HepG2 (cell line): ENCODE results near the gene ADD2. TPM values are rescaled to one million over a fixed set of nuclear protein-coding genes. Genes with fewer than 3 reads are reported as not detected.

Experiments used
- ATAC-seq: fragments of 200-7000 bp; cut with Tn5 transposase; 3 replicates; pipeline ENCODE4 v1.9.1; 2020; ENCODE audit warnings: mild to moderate bottlenecking, moderate library complexity
- BruUV-seq: library from RNA; stranded (reverse); fragments of 400-500 nt; replicated peaks from 2 replicates; lab custom pipeline; 2021; lab: Mats Ljungman, UMichigan
- CTCF ChIA-PET: fragments of 300-600 bp; formaldehyde crosslinking; extraction: SDS; loops from one replicate; lab custom pipeline; 2021; ENCODE audit warnings: low total read pairs, inconsistent platforms, low intra/inter-chr PET ratio; lab: Yijun Ruan, JAX
- POLR2A ChIA-PET: fragments of 350-600 bp; sonication (Branson Sonifier 250); formaldehyde crosslinking; loops from one replicate; lab custom pipeline; 2020; ENCODE audit warnings: antibody characterized with exemption, inconsistent platforms; lab: Yijun Ruan, JAX
- DNase-seq: peaks from one replicate; pipeline ENCODE4 v3.0.0-alpha.2; 2015; ENCODE audit warnings: low spot score
- FAIRE-seq: peaks from 3 replicates; lab custom pipeline; 2011; peaks lifted over from hg19 to GRCh38; lab: Jason Lieb, UNC
- H2AFZ ChIP-seq: one replicate; pipeline ENCODE4 v1.6.1; 2011; ENCODE audit warnings: low read length, inconsistent platforms
- H3K27ac ChIP-seq: fragments of 300-600 bp; 3 replicates; pipeline ENCODE4 v1.8.0; 2011; ENCODE audit warnings: mixed run types, mild to moderate bottlenecking, mixed read lengths, low read length, inconsistent platforms; ENCODE audit not compliant: insufficient read depth; ENCODE audit errors: extremely low read length
- H3K27me3 ChIP-seq, 2 experiments: fragments of 200-600 bp in 1 of 2; 2 replicates in 1 of 2; 3 replicates in 1 of 2; pipeline versions ENCODE4 v1.6.0 to v1.8.0; 2011; ENCODE audit warnings: low read length in 2 of 2, mild to moderate bottlenecking in 2 of 2, moderate library complexity in 2 of 2, inconsistent platforms in 1 of 2; ENCODE audit not compliant: insufficient read depth in 2 of 2, control insufficient read depth in 1 of 2
- H3K36me3 ChIP-seq, 2 experiments: fragments of 200-600 bp in 1 of 2; replicated peaks in 1 of 2; 2 replicates in 1 of 2; 3 replicates in 1 of 2; pipeline versions ENCODE4 v1.5.1 to v1.8.0; 2011; ENCODE audit warnings: low read length in 2 of 2, inconsistent platforms in 1 of 2; ENCODE audit not compliant: insufficient read depth in 2 of 2, control insufficient read depth in 1 of 2
- H3K4me1 ChIP-seq: 2 replicates; pipeline ENCODE4 v1.5.1; 2012; ENCODE audit warnings: low read length, inconsistent platforms; ENCODE audit not compliant: insufficient read depth
- H3K4me2 ChIP-seq: 2 replicates; pipeline ENCODE4 v1.6.0; 2011; ENCODE audit warnings: low read depth, low read length, inconsistent platforms
- H3K4me3 ChIP-seq, 3 experiments: fragments of 200-600 bp in 1 of 3; sonication (generic), shearing (Covaris generic) in 1 of 3; replicated peaks in 1 of 3; 2 replicates each; pipeline ENCODE4 v1.5.1; 2011 to 2016; ENCODE audit warnings: low read length in 3 of 3, inconsistent platforms in 2 of 3, low read depth in 2 of 3, mild to moderate bottlenecking in 2 of 3, control low read depth in 1 of 3, mixed read lengths in 1 of 3; ENCODE audit not compliant: insufficient read depth in 1 of 3
- H3K79me2 ChIP-seq: one replicate; pipeline ENCODE4 v1.6.1; 2011; ENCODE audit warnings: low read length, inconsistent platforms; ENCODE audit not compliant: insufficient read depth
- H3K9ac ChIP-seq: 2 replicates; pipeline ENCODE4 v1.6.0; 2011; ENCODE audit warnings: mild to moderate bottlenecking, low read depth, low read length, inconsistent platforms; ENCODE audit not compliant: insufficient read depth
- H3K9me3 ChIP-seq: 2 replicates; pipeline ENCODE4 v1.5.1; 2012; ENCODE audit warnings: mild to moderate bottlenecking, low read length
- H4K20me1 ChIP-seq: 2 replicates; pipeline ENCODE4 v1.6.0; 2011; ENCODE audit warnings: inconsistent platforms, mild to moderate bottlenecking, low read length, moderate library complexity; ENCODE audit not compliant: insufficient read depth
- ATM ChIP-seq: fragments of 450-650 bp; IDR thresholded peaks from 2 replicates; pipeline ENCODE4 v1.7.1; 2017; ENCODE audit warnings: mild to moderate bottlenecking, borderline replicate concordance
- CBFB ChIP-seq: sonication (generic); formaldehyde crosslinking; IDR thresholded peaks from 2 replicates; pipeline ENCODE4 v1.4.0; 2020; ENCODE audit warnings: missing genetic modification reagents
- ELF4 ChIP-seq: sonication (generic); formaldehyde crosslinking; IDR thresholded peaks from 2 replicates; pipeline ENCODE4 v1.5.0; 2020; ENCODE audit warnings: missing genetic modification reagents, mild to moderate bottlenecking, moderate library complexity, borderline replicate concordance
- FOXA3 ChIP-seq: IDR thresholded peaks from 2 replicates; pipeline ENCODE4 v1.6.1; 2016; ENCODE audit warnings: missing genetic modification reagents, missing compliant biosample characterization
- HOXA3 ChIP-seq: sonication (generic); formaldehyde crosslinking; IDR thresholded peaks from 2 replicates; pipeline ENCODE4 v1.5.0; 2020; ENCODE audit warnings: missing genetic modification reagents
- XRCC5 ChIP-seq: fragments of 200-400 bp; formaldehyde crosslinking; optimal IDR thresholded peaks from 2 replicates; pipeline ENCODE3; 2017; ENCODE audit warnings: mild to moderate bottlenecking, low read length
- ZFP41 ChIP-seq: sonication (generic); formaldehyde crosslinking; IDR thresholded peaks from 2 replicates; pipeline ENCODE4 v1.4.0; 2020; ENCODE audit warnings: mild to moderate bottlenecking, missing genetic modification reagents, borderline replicate concordance
- ZMAT3 ChIP-seq: sonication (generic); formaldehyde crosslinking; conservative IDR thresholded peaks from 2 replicates; pipeline ENCODE4 v1.7.0; 2021; ENCODE audit warnings: missing genetic modification reagents
- ZNF510 ChIP-seq: sonication (generic); formaldehyde crosslinking; IDR thresholded peaks from 2 replicates; pipeline ENCODE4 v1.4.0; 2020; ENCODE audit warnings: low read depth, mild to moderate bottlenecking, missing genetic modification reagents
- ZNF563 ChIP-seq: sonication (generic); formaldehyde crosslinking; IDR thresholded peaks from 2 replicates; pipeline ENCODE4 v1.8.0; 2022; ENCODE audit warnings: mild to moderate bottlenecking, moderate library complexity, missing genetic modification reagents
- ZNF629 ChIP-seq: sonication (generic); formaldehyde crosslinking; conservative IDR thresholded peaks from 2 replicates; pipeline ENCODE4 v1.5.0; 2020; ENCODE audit warnings: missing genetic modification reagents
- ZNF775 ChIP-seq: sonication (generic); formaldehyde crosslinking; IDR thresholded peaks from 2 replicates; pipeline ENCODE4 v1.4.0; 2020; ENCODE audit warnings: missing genetic modification reagents, mild to moderate bottlenecking, moderate library complexity, borderline replicate concordance
- WGBS: methylation state at CpG from one replicate; pipeline ENCODE4 v1.1.6; 2017; ENCODE audit warnings: low lambda C conversion rate; 5-methylcytosine and 5-hydroxymethylcytosine counted together
- in situ Hi-C: cut with HindIII; loops from 2 replicates; pipeline ENCODE4 v1.10.0; 2017; ENCODE audit warnings: low pct_unique_long_range_greater_than_20kb; ENCODE audit not compliant: extremely low pct_ligation_motif_present
- intact Hi-C: fragments of 100-400 bp; cut with micrococcal nuclease; formaldehyde crosslinking; loops from one replicate; pipeline ENCODE4 v1.10.0; 2022; ENCODE audit not compliant: unreplicated experiment
- polyA plus RNA-seq, 8 experiments: library from polyadenylated mRNA; depleted of rRNA in 3 of 8; stranded (reverse) in 7 of 8; unstranded in 1 of 8; fragments of >200 nt; fragmentation: Illumina TruSeq in 4 of 8; extraction: Trizol in 4 of 8; gene quantifications; 2 replicates each; pipeline versions ENCODE4 v1.2.1 to v1.2.3, GENCODE V29; 2011 to 2016; ENCODE audit warnings: low read depth in 4 of 8, missing spikeins in 1 of 8, mixed read lengths in 1 of 8; ENCODE audit not compliant: insufficient read depth in 1 of 8
- total RNA-seq, 5 experiments: library from RNA; depleted of rRNA; stranded (reverse); fragments of >200 nt; fragmentation: Illumina TruSeq; extraction: Trizol; gene quantifications; 2 replicates each; pipeline ENCODE4 v1.2.3, GENCODE V29; 2016; ENCODE audit warnings: low read depth in 1 of 5
- TF ChIP-seq, protein P1 (sequence below): sonication (generic); IDR thresholded peaks from 2 replicates; pipeline ENCODE4 v1.6.1; 2016; ENCODE audit warnings: low read depth, borderline replicate concordance
- TF ChIP-seq, protein P2 (sequence below): sonication (generic); formaldehyde crosslinking; IDR thresholded peaks from 2 replicates; pipeline ENCODE4 v1.4.0; 2020; ENCODE audit warnings: missing genetic modification reagents
- TF ChIP-seq, protein P3 (sequence below), 2 experiments: IDR thresholded peaks; 2 replicates each; pipeline ENCODE4 v1.6.1; 2011 to 2012; ENCODE audit warnings: low read length in 2 of 2, borderline replicate concordance in 1 of 2, low read depth in 1 of 2, mild to moderate bottlenecking in 1 of 2, moderate library complexity in 1 of 2
- TF ChIP-seq, protein P4 (sequence below): sonication (generic); formaldehyde crosslinking; IDR thresholded peaks from 2 replicates; pipeline ENCODE4 v1.9.0; 2022; ENCODE audit warnings: missing genetic modification reagents, mild to moderate bottlenecking, borderline replicate concordance

ADD2 gene
- total and polyA plus RNA-seq, 2 of the 13 experiments (the other 11 are each of a cell fraction or from before 2014, with no cell fraction given), result 0.05 to 0.13 TPM

DNA sequence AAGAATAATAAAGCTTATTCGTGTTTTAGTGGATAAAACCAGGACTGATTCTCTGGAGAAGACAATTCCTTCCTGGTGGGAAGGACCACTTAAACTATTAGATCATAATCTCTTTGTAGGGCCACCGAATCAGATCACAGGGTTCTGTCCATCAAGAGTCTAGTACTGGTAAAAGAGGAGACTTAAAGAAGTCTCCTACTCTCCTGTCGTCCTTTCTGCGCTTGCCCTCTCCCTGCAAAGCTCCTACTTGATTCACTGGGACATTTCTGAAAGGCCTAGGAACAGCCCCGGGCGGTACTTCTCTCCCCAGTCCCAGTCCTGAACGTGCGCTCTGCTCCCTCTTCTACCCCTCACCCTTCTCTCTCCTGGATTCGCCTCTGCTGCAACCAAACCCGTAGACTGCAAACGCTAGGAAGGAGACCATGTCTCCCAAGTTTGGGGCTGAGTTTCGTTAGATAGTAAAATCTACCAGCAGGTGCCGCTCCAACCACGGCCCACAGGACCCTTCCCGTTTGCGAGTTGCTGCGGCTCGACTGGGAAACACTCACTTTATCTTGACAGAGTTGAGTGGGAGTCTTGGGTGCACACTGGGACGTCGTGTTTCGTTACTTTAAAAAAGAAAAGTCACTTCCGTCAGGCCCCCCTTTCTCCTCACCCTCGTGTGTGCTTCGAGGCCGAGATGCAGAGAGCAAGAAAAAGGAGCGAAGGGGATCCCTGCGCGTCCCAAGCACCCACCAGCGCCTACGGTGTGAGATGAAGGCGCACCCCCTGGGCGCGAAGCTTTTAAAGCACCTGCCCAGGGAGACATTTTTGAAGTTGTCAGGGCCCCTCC, 21.5 kb upstream of the ADD2 start:
- peak; percentile 58 for DNase-seq
- Histone ChIP-seq H3K27ac (no peak overlapping the region), H3K79me2 (no peaks in the 10 kb centered on the region), H3K27me3 (peaks cover 0 to 5% of the 10 kb centered on the region in 2 experiments; a peak in 1 of 5 replicates), H3K4me2 (peak overlapping the region; percentile 32), H3K9me3 (no peaks in the 10 kb centered on the region), H3K4me3 (no peak overlapping the region), H2AFZ (peak overlapping the region; percentile 31), H4K20me1 (no peaks in the 10 kb centered on the region), H3K4me1 (peaks cover 18% of the 10 kb centered on the region), H3K9ac (no peak overlapping the region), H3K36me3 (no peaks in the 10 kb centered on the region)
- intact Hi-C loops (loop anchor here (1.0 to 5.0 kb wide), 5 partner anchors 75 to 487 kb away; partner anchors contain the start of gene FAM136A), in situ Hi-C loops (loop anchor here (5.0 kb wide), 2 partner anchors 73 to 158 kb away; no protein-coding TSS in a partner anchor)
- BruUV-seq, result no TSS peak
- POLR2A ChIA-PET, result no interaction called here
- CTCF ChIA-PET, result interaction anchor here (1.1 to 3.0 kb wide), 6 partner anchors 72 to 158 kb away, joined by 4 to 37 read pairs (median 20); no protein-coding TSS in a partner anchor
- 29% methylated on average over 33 of the region's 33 CpGs for WGBS
- ATAC-seq, result peak; percentile 96
- FAIRE-seq, result peak; percentile 93
- TF ChIP-seq CBFB (CRISPR knock-in tag) (no peak), ZNF775 (CRISPR knock-in tag) (no peak), ZNF629 (no peak), HOXA3 (no peak), XRCC5 (peak; percentile 85), FOXA3 (peak; percentile 43), ZMAT3 (CRISPR knock-in tag) (no peak), ATM (no peak), ZFP41 (CRISPR knock-in tag) (no peak), ZNF563 (0 out of 2 replicates have a peak, but pooled peaks have one; percentile 24), ZNF510 (CRISPR knock-in tag) (no peak), ELF4 (CRISPR knock-in tag) (no peak)
- TF ChIP-seq, protein P1, sequence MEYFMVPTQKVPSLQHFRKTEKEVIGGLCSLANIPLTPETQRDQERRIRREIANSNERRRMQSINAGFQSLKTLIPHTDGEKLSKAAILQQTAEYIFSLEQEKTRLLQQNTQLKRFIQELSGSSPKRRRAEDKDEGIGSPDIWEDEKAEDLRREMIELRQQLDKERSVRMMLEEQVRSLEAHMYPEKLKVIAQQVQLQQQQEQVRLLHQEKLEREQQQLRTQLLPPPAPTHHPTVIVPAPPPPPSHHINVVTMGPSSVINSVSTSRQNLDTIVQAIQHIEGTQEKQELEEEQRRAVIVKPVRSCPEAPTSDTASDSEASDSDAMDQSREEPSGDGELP, result no peak
- TF ChIP-seq, protein P2, sequence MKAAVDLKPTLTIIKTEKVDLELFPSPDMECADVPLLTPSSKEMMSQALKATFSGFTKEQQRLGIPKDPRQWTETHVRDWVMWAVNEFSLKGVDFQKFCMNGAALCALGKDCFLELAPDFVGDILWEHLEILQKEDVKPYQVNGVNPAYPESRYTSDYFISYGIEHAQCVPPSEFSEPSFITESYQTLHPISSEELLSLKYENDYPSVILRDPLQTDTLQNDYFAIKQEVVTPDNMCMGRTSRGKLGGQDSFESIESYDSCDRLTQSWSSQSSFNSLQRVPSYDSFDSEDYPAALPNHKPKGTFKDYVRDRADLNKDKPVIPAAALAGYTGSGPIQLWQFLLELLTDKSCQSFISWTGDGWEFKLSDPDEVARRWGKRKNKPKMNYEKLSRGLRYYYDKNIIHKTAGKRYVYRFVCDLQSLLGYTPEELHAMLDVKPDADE (CRISPR knock-in tag), result no peak
- TF ChIP-seq, protein P3, sequence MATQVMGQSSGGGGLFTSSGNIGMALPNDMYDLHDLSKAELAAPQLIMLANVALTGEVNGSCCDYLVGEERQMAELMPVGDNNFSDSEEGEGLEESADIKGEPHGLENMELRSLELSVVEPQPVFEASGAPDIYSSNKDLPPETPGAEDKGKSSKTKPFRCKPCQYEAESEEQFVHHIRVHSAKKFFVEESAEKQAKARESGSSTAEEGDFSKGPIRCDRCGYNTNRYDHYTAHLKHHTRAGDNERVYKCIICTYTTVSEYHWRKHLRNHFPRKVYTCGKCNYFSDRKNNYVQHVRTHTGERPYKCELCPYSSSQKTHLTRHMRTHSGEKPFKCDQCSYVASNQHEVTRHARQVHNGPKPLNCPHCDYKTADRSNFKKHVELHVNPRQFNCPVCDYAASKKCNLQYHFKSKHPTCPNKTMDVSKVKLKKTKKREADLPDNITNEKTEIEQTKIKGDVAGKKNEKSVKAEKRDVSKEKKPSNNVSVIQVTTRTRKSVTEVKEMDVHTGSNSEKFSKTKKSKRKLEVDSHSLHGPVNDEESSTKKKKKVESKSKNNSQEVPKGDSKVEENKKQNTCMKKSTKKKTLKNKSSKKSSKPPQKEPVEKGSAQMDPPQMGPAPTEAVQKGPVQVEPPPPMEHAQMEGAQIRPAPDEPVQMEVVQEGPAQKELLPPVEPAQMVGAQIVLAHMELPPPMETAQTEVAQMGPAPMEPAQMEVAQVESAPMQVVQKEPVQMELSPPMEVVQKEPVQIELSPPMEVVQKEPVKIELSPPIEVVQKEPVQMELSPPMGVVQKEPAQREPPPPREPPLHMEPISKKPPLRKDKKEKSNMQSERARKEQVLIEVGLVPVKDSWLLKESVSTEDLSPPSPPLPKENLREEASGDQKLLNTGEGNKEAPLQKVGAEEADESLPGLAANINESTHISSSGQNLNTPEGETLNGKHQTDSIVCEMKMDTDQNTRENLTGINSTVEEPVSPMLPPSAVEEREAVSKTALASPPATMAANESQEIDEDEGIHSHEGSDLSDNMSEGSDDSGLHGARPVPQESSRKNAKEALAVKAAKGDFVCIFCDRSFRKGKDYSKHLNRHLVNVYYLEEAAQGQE (IDR thresholded peaks at IDR 0.05; ENCODE audit: borderline replicate concordance in 1 of 2, low read depth in 1 of 2, low read length in 2 of 2), result no peak
- TF ChIP-seq, protein P4, sequence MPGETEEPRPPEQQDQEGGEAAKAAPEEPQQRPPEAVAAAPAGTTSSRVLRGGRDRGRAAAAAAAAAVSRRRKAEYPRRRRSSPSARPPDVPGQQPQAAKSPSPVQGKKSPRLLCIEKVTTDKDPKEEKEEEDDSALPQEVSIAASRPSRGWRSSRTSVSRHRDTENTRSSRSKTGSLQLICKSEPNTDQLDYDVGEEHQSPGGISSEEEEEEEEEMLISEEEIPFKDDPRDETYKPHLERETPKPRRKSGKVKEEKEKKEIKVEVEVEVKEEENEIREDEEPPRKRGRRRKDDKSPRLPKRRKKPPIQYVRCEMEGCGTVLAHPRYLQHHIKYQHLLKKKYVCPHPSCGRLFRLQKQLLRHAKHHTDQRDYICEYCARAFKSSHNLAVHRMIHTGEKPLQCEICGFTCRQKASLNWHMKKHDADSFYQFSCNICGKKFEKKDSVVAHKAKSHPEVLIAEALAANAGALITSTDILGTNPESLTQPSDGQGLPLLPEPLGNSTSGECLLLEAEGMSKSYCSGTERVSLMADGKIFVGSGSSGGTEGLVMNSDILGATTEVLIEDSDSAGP (CRISPR knock-in tag), result peak; percentile 53
